ENCODE data around the gene VMO1. TPM values are rescaled to one million over a fixed set of nuclear protein-coding genes. Genes with fewer than 3 reads are reported as not detected.

Gene VMO1
- total RNA-seq, 1 experiment from 2014 or later, result 0.54 TPM

- no peaks in the 10 kb centered on the region for H3K9me3 Mint-ChIP-seq (ENCODE audit: unreplicated experiment)
Measured at GRCh38 chr17:4823373-4824089, 37.4 kb upstream of the VMO1 start.

GRCh38 chr17:4822835-4823234 lies 36.7 kb upstream of the VMO1 start:
- Mint-ChIP-seq H3K4me1 (ENCODE audit: low read depth, unreplicated experiment) (no peaks in the 10 kb centered on the region), H3K27ac (ENCODE audit: unreplicated experiment) (no peak overlapping the region), H3K4me3 (ENCODE audit: unreplicated experiment) (no peak overlapping the region), H3K27me3 (ENCODE audit: insufficient read depth, unreplicated experiment) (no peaks in the 10 kb centered on the region), H3K9me3 (ENCODE audit: unreplicated experiment) (no peaks in the 10 kb centered on the region), H3K36me3 (ENCODE audit: insufficient read depth, unreplicated experiment) (peaks cover 13% of the 10 kb centered on the region)
- Histone ChIP-seq H3K4me1 (no peaks in the 10 kb centered on the region), H3K4me3 (ENCODE audit: low read depth, low read length) (no peak overlapping the region), H3K9me3 (no peaks in the 10 kb centered on the region), H3K27me3 (replicated peaks; ENCODE audit: control insufficient read depth, insufficient read depth, low read length) (no peaks in the 10 kb centered on the region), H3K36me3 (ENCODE audit: control insufficient read depth, insufficient read depth, low read length) (no peaks in the 10 kb centered on the region)
- ChIA-PET POLR2A (no interaction called here), CTCF (no interaction called here)
- TF ChIP-seq CTCF (IDR thresholded peaks at IDR 0.05; ENCODE audit: insufficient read depth in 1 of 2, low read depth in 1 of 2, low read length in 1 of 2, severe bottlenecking in 1 of 2, unreplicated experiment in 1 of 2), result no peak
- no peak for DNase-seq
- no TSS peak for BruUV-seq (replicated peaks)
- intact Hi-C loops (cut with micrococcal nuclease; ENCODE audit: unreplicated experiment), result no loop called here

More at GRCh38 chr17:4823373-4824089, 37.4 kb upstream of the VMO1 start:
- Mint-ChIP-seq H3K36me3 (ENCODE audit: insufficient read depth, unreplicated experiment) (peaks cover 13% of the 10 kb centered on the region), H3K4me3 (ENCODE audit: unreplicated experiment) (no peak overlapping the region), H3K27ac (ENCODE audit: unreplicated experiment) (no peak overlapping the region), H3K27me3 (ENCODE audit: insufficient read depth, unreplicated experiment) (no peaks in the 10 kb centered on the region), H3K4me1 (ENCODE audit: low read depth, unreplicated experiment) (no peaks in the 10 kb centered on the region)
- Histone ChIP-seq H3K4me1 (no peaks in the 10 kb centered on the region), H3K9me3 (no peaks in the 10 kb centered on the region), H3K4me3 (ENCODE audit: low read depth, low read length) (no peak overlapping the region), H3K27me3 (replicated peaks; ENCODE audit: control insufficient read depth, insufficient read depth, low read length) (no peaks in the 10 kb centered on the region), H3K36me3 (ENCODE audit: control insufficient read depth, insufficient read depth, low read length) (no peaks in the 10 kb centered on the region)
- no peak for TF ChIP-seq CTCF (IDR thresholded peaks at IDR 0.05; ENCODE audit: insufficient read depth in 1 of 2, low read depth in 1 of 2, low read length in 1 of 2, severe bottlenecking in 1 of 2, unreplicated experiment in 1 of 2)
- no TSS peak for BruUV-seq (replicated peaks)
- no peak for DNase-seq
- ChIA-PET CTCF (no interaction called here), POLR2A (interaction anchor here (0.6 kb wide), 1 partner anchor 44 kb away, joined by 3 read pairs; no protein-coding TSS in a partner anchor)
- intact Hi-C loops (cut with micrococcal nuclease; ENCODE audit: unreplicated experiment), result no loop called here

GRCh38 chr17:4818276-4818675 lies 32.1 kb upstream of the VMO1 start:
- CTCF ChIA-PET, result no interaction called here
- peaks cover 33% of the 10 kb centered on the region for H3K36me3 Mint-ChIP-seq (ENCODE audit: insufficient read depth, unreplicated experiment)
- no peaks in the 10 kb centered on the region for H3K27me3 ChIP-seq (replicated peaks; ENCODE audit: control insufficient read depth, insufficient read depth, low read length)
- no peaks in the 10 kb centered on the region for H3K36me3 ChIP-seq (ENCODE audit: control insufficient read depth, insufficient read depth, low read length)
- no peak overlapping the region for H3K4me3 ChIP-seq (ENCODE audit: low read depth, low read length)
- no peak overlapping the region for H3K27ac Mint-ChIP-seq (ENCODE audit: unreplicated experiment)
- no peaks in the 10 kb centered on the region for H3K27me3 Mint-ChIP-seq (ENCODE audit: insufficient read depth, unreplicated experiment)
- POLR2A ChIA-PET, result no interaction called here
- no peaks in the 10 kb centered on the region for H3K9me3 ChIP-seq
- DNase-seq, result no peak
- no peaks in the 10 kb centered on the region for H3K4me1 ChIP-seq
- no peaks in the 10 kb centered on the region for H3K9me3 Mint-ChIP-seq (ENCODE audit: unreplicated experiment)
- no peaks in the 10 kb centered on the region for H3K4me1 Mint-ChIP-seq (ENCODE audit: low read depth, unreplicated experiment)
- no TSS peak for BruUV-seq (replicated peaks)
- intact Hi-C loops (cut with micrococcal nuclease; ENCODE audit: unreplicated experiment), result no loop called here
- TF ChIP-seq CTCF (IDR thresholded peaks at IDR 0.05; ENCODE audit: insufficient read depth in 1 of 2, low read depth in 1 of 2, low read length in 1 of 2, severe bottlenecking in 1 of 2, unreplicated experiment in 1 of 2), result no peak
- H3K4me3 Mint-ChIP-seq (ENCODE audit: unreplicated experiment), result no peak overlapping the region
